Choroid plexus epithelial cell (primary cell): Measurements from ENCODE around the gene PTGES3.
A peak's percentile ranks its signal among the peaks of the same experiment; 100 is the strongest.

Source experiments
- DNase-seq: peaks from one replicate; pipeline ENCODE4 v3.0.0-alpha.2; 2010; ENCODE audit warnings: low read depth
- H3K4me3 ChIP-seq: 2 replicates; pipeline ENCODE4 v1.5.1; 2011; ENCODE audit warnings: low read depth, mild to moderate bottlenecking, control low read depth, low read length, moderate library complexity
- CTCF ChIP-seq: conservative IDR thresholded peaks from 2 replicates; pipeline ENCODE4 v1.5.1; 2011; ENCODE audit warnings: low read depth, mild to moderate bottlenecking, control low read depth, inconsistent platforms, low read length, moderate library complexity

PTGES3 gene

GRCh38 chr12:56684745-56685359 is 3.2 kb downstream of the PTGES3 start:
- peak overlapping the region; percentile 39 for H3K4me3 ChIP-seq
- no peak for DNase-seq
- TF ChIP-seq CTCF = no peak

- H3K4me3 ChIP-seq = no peak overlapping the region
- no peak for DNase-seq
- TF ChIP-seq CTCF = no peak
These were observed 5.8 kb downstream of the PTGES3 start for GRCh38 chr12:56682323-56682722.

GRCh38 chr12:56679883-56680575 is 8.1 kb downstream of the PTGES3 start:
- DNase-seq = no peak
- no peak overlapping the region for H3K4me3 ChIP-seq
- no peak for TF ChIP-seq CTCF

- no peak for TF ChIP-seq CTCF
- H3K4me3 ChIP-seq = no peak overlapping the region
- DNase-seq = no peak
These were observed 9.2 kb downstream of the PTGES3 start for GRCh38 chr12:56678852-56679251.

GRCh38 chr12:56677680-56678079 is 10.4 kb downstream of the PTGES3 start:
- H3K4me3 ChIP-seq = no peak overlapping the region
- no peak for DNase-seq
- TF ChIP-seq CTCF = no peak

- no peak overlapping the region for H3K4me3 ChIP-seq
- TF ChIP-seq CTCF = no peak
- DNase-seq = no peak
These were observed 11.1 kb downstream of the PTGES3 start for GRCh38 chr12:56676851-56677580.

- no peak for DNase-seq
- no peak for TF ChIP-seq CTCF
- no peak overlapping the region for H3K4me3 ChIP-seq
These were observed 16.5 kb downstream of the PTGES3 start for GRCh38 chr12:56671608-56672007.
